22Rv1 (cell line): ENCODE data around the gene BCL11A.

Experiments used
- H3K27ac ChIP-seq: fragments of 450-650 bp; 2 replicates; pipeline ENCODE4 v1.5.1; 2017
- CTCF ChIP-seq: fragments of 450-650 bp; IDR thresholded peaks from 2 replicates; pipeline ENCODE4 v1.5.1; 2017; ENCODE audit warnings: mild to moderate bottlenecking
- ZFX ChIP-seq: fragments of 450-650 bp; IDR thresholded peaks from 2 replicates; pipeline ENCODE4 v1.6.1; 2017; ENCODE audit warnings: antibody characterized with exemption, borderline replicate concordance

BCL11A gene

GRCh38 chr2:60492548-60492947 lies 60.9 kb downstream of the BCL11A start:
- H3K27ac ChIP-seq: no peak overlapping the region
- TF ChIP-seq ZFX (no peak), CTCF (no peak)

- H3K27ac ChIP-seq: no peak overlapping the region
- no peak for TF ChIP-seq CTCF
- TF ChIP-seq ZFX: no peak
Measured at GRCh38 chr2:60490848-60491247, 62.6 kb downstream of the BCL11A start.

- no peak overlapping the region for H3K27ac ChIP-seq
- TF ChIP-seq CTCF (no peak), ZFX (no peak)
Measured at GRCh38 chr2:60490441-60490840, 63.0 kb downstream of the BCL11A start.

GRCh38 chr2:60489289-60489688 lies 64.2 kb downstream of the BCL11A start:
- H3K27ac ChIP-seq: no peak overlapping the region
- TF ChIP-seq ZFX (no peak), CTCF (no peak)

- TF ChIP-seq ZFX (no peak), CTCF (no peak)
- no peak overlapping the region for H3K27ac ChIP-seq
Measured at GRCh38 chr2:60488291-60488690, 65.2 kb downstream of the BCL11A start.

GRCh38 chr2:60487174-60487573 lies 66.3 kb downstream of the BCL11A start:
- no peak overlapping the region for H3K27ac ChIP-seq
- TF ChIP-seq CTCF: no peak
- TF ChIP-seq ZFX: no peak

- H3K27ac ChIP-seq: no peak overlapping the region
- TF ChIP-seq ZFX: no peak
Measured at GRCh38 chr2:60486551-60486950, 66.9 kb downstream of the BCL11A start.

- no peak overlapping the region for H3K27ac ChIP-seq
- TF ChIP-seq ZFX (no peak), CTCF (no peak)
Measured at GRCh38 chr2:60486067-60486466, 67.4 kb downstream of the BCL11A start.
